ENCODE measurements around the gene PUM1. TPM values are rescaled to one million over a fixed set of nuclear protein-coding genes. Genes with fewer than 3 reads are reported as not detected.

Gene PUM1
- total and polyA plus RNA-seq, 2 of the 8 experiments (the other 6 are each of a cell fraction or from before 2014, with no cell fraction given), result 122 to 177 TPM

DNA sequence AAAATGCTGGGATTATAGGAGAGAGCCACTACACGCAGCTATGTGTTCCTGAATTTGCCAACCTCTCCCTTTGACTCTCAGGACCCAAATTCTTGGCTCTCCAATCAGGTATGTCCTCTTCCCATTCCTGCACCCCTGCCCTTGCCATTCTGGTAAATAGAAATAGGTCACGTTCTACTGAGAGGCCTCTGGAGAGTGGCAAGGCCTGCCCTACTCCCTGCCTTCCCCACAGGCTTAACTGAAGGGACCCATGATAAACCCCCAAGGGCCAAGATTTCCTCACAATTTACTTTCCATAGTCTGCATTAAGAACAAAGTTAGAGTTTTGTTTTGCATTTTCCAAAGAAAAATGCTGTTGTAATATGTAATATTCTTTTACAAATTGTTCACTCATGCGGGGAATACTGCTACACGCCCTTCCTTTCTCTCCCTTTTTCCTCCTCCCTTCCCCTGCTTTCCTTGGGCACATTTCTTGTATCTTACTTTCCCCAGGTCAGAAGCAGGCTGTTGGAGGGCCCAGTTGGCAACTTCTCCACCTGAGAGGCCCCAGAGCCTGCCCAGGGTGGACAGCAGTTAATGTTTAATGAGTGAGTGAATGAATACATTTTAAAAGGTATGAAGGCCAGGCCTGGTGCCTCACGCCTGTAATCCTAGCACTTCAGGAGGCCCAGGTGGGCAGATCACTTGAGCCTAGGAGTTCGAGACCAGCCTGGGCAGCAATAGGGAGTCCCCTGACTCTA, 33.9 kb upstream of the PUM1 start (continued):
- TF ChIP-seq, protein P1, sequence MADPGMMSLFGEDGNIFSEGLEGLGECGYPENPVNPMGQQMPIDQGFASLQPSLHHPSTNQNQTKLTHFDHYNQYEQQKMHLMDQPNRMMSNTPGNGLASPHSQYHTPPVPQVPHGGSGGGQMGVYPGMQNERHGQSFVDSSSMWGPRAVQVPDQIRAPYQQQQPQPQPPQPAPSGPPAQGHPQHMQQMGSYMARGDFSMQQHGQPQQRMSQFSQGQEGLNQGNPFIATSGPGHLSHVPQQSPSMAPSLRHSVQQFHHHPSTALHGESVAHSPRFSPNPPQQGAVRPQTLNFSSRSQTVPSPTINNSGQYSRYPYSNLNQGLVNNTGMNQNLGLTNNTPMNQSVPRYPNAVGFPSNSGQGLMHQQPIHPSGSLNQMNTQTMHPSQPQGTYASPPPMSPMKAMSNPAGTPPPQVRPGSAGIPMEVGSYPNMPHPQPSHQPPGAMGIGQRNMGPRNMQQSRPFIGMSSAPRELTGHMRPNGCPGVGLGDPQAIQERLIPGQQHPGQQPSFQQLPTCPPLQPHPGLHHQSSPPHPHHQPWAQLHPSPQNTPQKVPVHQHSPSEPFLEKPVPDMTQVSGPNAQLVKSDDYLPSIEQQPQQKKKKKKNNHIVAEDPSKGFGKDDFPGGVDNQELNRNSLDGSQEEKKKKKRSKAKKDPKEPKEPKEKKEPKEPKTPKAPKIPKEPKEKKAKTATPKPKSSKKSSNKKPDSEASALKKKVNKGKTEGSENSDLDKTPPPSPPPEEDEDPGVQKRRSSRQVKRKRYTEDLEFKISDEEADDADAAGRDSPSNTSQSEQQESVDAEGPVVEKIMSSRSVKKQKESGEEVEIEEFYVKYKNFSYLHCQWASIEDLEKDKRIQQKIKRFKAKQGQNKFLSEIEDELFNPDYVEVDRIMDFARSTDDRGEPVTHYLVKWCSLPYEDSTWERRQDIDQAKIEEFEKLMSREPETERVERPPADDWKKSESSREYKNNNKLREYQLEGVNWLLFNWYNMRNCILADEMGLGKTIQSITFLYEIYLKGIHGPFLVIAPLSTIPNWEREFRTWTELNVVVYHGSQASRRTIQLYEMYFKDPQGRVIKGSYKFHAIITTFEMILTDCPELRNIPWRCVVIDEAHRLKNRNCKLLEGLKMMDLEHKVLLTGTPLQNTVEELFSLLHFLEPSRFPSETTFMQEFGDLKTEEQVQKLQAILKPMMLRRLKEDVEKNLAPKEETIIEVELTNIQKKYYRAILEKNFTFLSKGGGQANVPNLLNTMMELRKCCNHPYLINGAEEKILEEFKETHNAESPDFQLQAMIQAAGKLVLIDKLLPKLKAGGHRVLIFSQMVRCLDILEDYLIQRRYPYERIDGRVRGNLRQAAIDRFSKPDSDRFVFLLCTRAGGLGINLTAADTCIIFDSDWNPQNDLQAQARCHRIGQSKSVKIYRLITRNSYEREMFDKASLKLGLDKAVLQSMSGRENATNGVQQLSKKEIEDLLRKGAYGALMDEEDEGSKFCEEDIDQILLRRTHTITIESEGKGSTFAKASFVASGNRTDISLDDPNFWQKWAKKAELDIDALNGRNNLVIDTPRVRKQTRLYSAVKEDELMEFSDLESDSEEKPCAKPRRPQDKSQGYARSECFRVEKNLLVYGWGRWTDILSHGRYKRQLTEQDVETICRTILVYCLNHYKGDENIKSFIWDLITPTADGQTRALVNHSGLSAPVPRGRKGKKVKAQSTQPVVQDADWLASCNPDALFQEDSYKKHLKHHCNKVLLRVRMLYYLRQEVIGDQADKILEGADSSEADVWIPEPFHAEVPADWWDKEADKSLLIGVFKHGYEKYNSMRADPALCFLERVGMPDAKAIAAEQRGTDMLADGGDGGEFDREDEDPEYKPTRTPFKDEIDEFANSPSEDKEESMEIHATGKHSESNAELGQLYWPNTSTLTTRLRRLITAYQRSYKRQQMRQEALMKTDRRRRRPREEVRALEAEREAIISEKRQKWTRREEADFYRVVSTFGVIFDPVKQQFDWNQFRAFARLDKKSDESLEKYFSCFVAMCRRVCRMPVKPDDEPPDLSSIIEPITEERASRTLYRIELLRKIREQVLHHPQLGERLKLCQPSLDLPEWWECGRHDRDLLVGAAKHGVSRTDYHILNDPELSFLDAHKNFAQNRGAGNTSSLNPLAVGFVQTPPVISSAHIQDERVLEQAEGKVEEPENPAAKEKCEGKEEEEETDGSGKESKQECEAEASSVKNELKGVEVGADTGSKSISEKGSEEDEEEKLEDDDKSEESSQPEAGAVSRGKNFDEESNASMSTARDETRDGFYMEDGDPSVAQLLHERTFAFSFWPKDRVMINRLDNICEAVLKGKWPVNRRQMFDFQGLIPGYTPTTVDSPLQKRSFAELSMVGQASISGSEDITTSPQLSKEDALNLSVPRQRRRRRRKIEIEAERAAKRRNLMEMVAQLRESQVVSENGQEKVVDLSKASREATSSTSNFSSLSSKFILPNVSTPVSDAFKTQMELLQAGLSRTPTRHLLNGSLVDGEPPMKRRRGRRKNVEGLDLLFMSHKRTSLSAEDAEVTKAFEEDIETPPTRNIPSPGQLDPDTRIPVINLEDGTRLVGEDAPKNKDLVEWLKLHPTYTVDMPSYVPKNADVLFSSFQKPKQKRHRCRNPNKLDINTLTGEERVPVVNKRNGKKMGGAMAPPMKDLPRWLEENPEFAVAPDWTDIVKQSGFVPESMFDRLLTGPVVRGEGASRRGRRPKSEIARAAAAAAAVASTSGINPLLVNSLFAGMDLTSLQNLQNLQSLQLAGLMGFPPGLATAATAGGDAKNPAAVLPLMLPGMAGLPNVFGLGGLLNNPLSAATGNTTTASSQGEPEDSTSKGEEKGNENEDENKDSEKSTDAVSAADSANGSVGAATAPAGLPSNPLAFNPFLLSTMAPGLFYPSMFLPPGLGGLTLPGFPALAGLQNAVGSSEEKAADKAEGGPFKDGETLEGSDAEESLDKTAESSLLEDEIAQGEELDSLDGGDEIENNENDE (IDR thresholded peaks at IDR 0.05; ENCODE audit: insufficient replicate concordance, low read length), result no peak
- TF ChIP-seq ZNF274 (IDR thresholded peaks at IDR 0.05; ENCODE audit: borderline replicate concordance, extremely low read depth, low read length) (no peak), TCF12 (IDR thresholded peaks at IDR 0.05; ENCODE audit: low read depth, low read length) (no peak), SP1 (IDR thresholded peaks at IDR 0.05; ENCODE audit: low read depth, low read length) (no peak), ASH2L (IDR thresholded peaks at IDR 0.05; ENCODE audit: low read length) (no peak), POLR2AphosphoS5 (IDR thresholded peaks at IDR 0.05; ENCODE audit: low read depth, low read length) (no peak), BCL11A (IDR thresholded peaks at IDR 0.05; ENCODE audit: low read depth in 2 of 2, low read length in 2 of 2) (no peak), JUN (IDR thresholded peaks at IDR 0.05; ENCODE audit: low read depth, low read length) (no peak), JUND (IDR thresholded peaks at IDR 0.05; ENCODE audit: low read length) (no peak), SP2 (IDR thresholded peaks at IDR 0.05; ENCODE audit: low read length) (no peak), CHD2 (IDR thresholded peaks at IDR 0.05; ENCODE audit: low read length) (no peak)

All from H1 (cell line).